HG03108 (cell line): ENCODE measurements around the gene ADPRHL1.

Source experiments
- ATAC-seq: cut with Tn5 transposase; IDR thresholded peaks from one replicate; pipeline ENCODE4 v1.9.1; 2021; ENCODE audit warnings: moderate library complexity; ENCODE audit not compliant: unreplicated experiment

The ADPRHL1 gene

DNA sequence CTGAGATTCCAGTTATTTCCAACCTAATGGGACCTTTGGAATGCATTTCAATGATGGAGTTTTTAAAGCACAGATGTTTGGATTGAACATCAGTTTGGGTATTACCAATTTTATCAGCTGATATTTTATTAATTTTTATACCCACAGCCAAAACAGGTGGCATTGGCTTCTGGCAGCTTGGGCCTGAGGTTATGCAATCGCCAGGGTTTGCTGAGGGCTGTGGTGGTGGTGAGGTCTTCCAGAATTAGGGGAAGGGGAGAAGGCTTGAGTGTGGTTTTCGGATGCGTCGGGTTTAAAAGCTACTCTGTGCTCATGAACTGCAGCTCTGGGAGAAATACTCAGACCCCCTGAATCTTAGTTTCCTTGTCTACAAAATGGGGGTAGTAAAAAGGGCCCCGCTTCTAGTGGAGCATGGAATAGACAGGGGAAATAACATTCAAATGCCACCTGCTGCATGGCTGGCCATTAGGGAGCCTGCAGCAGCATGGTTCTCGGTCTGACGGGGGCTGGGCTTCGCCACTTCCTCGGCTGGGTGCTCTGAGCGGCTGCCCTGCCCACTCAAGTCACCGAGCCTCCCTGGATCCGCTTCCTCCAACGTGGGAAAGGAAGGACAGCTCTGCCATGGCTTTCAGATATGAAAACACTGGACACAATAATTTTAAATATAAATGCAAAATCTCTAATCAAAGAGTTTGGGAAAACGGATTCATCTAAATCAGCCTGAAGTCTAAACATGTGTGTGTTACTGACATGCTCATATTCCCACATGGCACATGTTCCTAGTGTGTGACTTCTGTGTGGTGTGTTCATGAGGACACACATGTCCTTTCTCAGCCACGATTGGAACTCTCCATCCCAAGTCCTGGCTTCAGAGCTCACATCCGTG lies 35.2 kb downstream of the ADPRHL1 start:
- no peak for ATAC-seq

DNA sequence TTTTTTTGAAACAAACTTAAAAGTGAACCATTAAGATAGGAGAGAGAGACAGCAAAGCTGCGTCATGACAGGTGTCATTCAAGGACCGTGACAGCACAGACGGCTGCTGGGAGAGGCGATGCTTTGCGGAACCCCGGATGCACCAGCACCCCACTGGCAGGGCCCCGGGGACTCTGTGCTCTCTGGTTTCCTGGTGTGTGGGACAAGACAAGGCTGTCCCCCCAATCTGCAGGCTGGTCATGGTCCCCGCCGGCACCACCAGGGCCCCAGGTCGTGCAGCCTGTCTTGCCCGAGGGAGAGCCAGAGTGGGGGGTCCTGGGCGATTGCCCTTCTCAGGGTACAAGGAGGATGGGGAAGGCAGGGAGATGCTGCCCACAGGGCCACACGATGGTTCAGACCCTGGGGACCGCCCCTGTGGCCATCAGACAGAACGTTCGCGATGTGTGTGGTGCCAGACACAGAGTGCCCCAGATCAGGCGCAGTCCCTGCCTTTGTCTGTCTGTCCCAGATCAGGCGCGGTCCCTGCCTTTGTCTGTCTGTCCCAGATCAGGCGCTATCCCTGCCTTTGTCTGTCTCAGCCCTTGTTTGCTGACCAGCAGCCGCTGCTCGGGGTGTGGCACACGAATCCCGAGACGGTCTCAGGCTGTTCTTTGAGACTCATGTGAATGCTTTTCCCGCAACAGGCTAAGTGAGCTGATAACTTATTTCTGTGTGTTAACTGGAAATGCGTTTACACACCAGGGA lies 36.1 kb downstream of the ADPRHL1 start:
- no peak for ATAC-seq

DNA sequence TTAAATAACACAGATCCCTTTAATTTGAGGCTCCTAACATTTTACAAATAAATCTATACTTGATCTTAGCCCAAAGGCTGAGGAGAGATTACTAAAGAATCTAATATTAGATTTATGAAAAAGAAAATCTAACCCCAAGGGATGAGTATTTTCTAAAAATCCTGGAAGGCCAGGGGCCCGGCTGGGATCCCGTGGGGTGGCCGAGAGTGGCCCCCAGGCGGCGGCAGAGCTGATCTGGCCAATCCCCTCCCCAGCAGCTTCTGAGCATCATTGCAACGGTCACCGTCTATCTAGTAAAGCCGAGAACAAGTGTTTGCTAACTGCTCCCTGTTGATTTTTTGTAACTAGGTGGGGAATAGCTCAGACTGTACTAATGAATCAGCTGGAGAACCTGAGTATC lies 37.5 kb downstream of the ADPRHL1 start:
- no peak for ATAC-seq

GRCh38 chr13:113415032-113415431 lies 38.3 kb downstream of the ADPRHL1 start:
- no peak for ATAC-seq

DNA sequence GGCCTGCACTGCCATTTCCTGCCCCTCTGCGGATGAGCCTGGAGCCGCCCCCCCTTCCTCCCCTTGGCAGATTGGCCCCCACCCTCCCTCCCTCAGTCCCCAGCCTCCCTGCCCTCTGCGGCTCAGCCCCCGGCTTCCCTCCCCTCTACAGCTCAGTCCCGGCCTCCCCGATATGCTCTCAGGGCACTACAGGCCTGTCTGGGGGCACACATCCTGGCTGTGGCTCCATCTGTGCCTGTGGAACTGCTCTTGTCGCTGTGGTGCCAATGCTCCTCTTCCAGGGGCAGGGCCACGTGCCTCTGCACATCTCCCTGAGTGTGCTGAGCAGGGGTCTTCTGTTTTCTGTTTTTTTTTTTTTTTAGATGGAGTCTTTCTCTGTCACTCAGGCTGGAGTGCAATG lies 39.0 kb downstream of the ADPRHL1 start:
- ATAC-seq, result no peak

GRCh38 chr13:113413898-113414282 lies 39.4 kb downstream of the ADPRHL1 start:
- ATAC-seq, result no peak

GRCh38 chr13:113413178-113413897 lies 40.0 kb downstream of the ADPRHL1 start:
- ATAC-seq, result no peak

GRCh38 chr13:113412440-113412839 lies 40.8 kb downstream of the ADPRHL1 start:
- no peak for ATAC-seq

DNA sequence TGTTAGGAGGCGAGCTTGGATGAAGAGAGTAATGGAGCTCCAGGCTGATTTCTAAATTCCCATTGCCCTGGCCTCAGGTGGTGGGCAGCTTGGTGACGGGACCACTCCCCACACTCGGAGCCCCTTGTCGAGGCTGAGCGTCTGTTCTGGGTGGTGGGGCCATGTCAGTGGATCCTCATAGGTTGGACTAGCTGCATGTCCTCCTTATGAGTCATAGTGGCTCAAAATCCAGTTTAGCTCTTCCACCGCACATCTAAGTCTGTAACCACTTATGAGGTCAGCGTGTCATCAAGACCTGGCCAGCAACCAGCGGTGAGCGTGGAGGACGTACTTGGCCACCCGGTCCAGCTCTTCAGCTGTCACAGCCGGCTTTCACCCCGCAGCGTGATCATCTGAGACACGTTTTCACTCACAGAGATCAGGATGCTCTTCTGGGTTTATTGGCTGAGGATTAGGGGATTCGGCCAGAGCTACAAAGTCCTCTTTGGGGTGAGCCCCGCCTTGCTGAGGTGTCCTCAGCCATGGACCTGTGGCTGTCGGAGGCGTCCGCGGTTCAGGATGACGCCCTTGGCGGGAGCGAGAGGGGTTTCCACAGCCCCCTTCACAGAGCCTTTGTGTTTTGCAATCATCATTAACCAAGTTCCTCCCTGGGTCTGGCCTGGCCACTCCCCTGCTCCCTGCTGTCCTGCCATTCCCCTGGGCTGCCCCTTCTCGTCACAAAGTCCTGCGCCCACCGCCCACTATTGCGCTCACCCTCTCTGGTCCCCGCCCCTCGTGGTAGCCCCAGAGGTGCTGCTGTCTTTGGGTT lies 41.9 kb downstream of the ADPRHL1 start:
- ATAC-seq, result no peak

- no peak for ATAC-seq
Measured at GRCh38 chr13:113410472-113411201, 42.7 kb downstream of the ADPRHL1 start.

- no peak for ATAC-seq
Measured at GRCh38 chr13:113408562-113408961, 44.7 kb downstream of the ADPRHL1 start.

DNA sequence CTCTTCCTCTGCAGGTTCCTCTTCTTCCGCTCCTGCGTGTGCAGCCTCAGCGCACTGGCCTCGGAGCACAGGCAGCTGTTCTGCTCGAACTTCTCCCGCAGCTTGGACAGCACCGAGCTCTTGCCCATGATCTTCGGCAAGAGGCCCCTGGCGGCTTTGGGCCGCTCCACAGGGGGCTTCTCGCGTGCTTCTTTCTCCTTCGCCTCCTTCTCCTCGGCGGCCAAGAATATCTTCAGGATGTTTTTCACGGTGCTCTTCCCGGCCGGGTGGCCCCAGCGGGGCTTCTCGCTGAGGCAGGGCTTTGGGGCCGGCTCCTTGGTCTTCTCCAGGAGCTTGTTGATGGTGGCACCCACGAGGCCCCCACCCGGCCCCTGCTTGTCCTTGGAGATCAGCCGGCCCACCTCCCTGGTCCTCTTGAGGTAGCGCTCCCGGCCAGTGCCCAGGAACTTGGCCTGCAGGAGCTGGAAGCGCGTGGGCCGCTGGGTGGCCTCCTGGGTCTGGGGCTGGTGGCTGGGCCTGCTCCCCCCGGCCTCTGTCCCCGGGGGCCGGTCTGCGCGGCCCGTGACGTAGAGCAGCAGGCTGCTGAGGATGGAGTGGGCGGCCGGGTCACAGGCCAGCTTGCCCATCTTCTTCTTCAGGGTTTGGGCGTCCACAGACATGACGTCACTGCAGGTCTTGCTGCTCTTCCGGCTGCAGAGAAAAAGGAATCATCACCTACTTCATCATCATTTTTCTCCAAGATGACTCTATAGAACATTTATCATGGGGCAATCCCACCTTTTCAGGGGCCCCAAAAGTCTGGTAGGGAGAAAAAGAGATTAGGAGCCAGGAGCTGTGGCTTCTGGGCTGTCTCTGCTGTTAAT lies 45.5 kb downstream of the ADPRHL1 start:
- ATAC-seq, result no peak

GRCh38 chr13:113407103-113407530 lies 46.2 kb downstream of the ADPRHL1 start:
- ATAC-seq, result no peak

- no peak for ATAC-seq
Measured at GRCh38 chr13:113406321-113407102, 46.8 kb downstream of the ADPRHL1 start.

GRCh38 chr13:113405481-113406300 lies 47.6 kb downstream of the ADPRHL1 start:
- ATAC-seq, result no peak

DNA sequence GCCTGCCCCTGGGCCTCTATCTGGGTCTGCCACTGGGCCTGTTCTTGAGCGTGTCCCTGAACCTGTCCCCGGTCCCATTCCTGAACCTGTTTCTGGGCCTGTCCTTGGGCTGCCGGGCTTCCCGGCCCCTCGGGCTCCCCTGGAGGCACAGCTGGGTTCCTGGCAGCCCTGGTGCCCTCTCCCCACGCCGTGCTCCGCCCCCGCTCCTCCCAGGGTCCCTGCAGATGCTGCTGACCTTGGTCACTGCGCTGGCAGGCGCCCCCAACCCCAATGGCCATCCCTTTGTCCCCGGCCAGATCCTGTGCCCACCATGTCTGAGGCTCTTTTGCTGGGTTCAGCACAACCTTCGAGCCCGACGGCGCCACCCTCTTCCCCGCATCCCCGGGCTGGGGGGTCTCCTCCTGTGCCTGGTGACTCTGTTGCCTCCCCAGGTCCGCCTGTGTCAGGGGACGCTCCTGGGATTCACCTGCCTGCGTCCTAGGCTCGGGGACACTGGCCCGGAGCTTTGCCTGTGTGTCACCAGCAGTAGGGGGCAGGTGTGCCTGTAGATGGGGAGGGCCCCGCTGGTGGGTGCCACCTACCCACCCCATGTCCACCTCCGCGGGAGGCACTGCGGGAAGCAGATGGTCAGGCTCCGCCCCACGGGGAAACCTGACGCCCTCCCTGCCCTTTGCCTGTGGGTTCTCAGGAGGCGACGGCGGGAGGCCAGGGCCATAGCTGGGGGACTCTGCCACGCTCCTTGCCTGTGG lies 48.4 kb downstream of the ADPRHL1 start:
- no peak for ATAC-seq

DNA sequence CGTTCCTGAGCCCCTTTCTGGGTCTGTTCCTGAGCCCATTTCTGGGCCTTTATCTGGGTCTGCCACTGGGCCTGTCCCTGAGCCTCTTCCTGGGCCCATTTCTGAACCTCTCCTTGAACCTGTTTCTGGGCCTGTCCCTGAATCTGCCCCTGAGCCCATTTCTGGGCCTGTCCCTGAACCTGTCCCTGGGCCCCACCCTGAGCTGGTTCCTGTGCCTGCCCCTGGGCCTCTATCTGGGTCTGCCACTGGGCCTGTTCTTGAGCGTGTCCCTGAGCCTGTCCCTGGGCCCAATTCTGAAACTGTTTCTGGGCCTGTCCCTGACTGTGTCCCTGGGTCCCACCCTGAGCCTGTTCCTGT lies 48.9 kb downstream of the ADPRHL1 start:
- no peak for ATAC-seq
